Endodermal cell (in vitro differentiated cells): ENCODE data around the gene PMM2. TPM values are rescaled to one million over a fixed set of nuclear protein-coding genes. Genes with fewer than 3 reads are reported as not detected.
A peak's percentile ranks its signal among the peaks of the same experiment; 100 is the strongest.

Source experiments
- DNase-seq: peaks from one replicate; pipeline ENCODE4 v3.0.0-alpha.2; 2017
- H3K27ac ChIP-seq: 2 replicates; pipeline ENCODE4 v1.5.1; 2013; ENCODE audit warnings: mild to moderate bottlenecking, low read depth, low read length, moderate library complexity
- H3K27me3 ChIP-seq: 2 replicates; pipeline ENCODE4 v1.6.1; 2013; ENCODE audit warnings: mild to moderate bottlenecking, low read length, moderate library complexity; ENCODE audit not compliant: insufficient read depth, control insufficient read depth, poor library complexity, severe bottlenecking
- H3K36me3 ChIP-seq: 2 replicates; pipeline ENCODE4 v1.7.0; 2013; ENCODE audit warnings: mild to moderate bottlenecking, low read length, moderate library complexity; ENCODE audit not compliant: control insufficient read depth, insufficient read depth
- H3K4me1 ChIP-seq: one replicate; pipeline ENCODE4 v1.7.0; 2013; ENCODE audit warnings: low read length; ENCODE audit not compliant: control insufficient read depth, insufficient read depth
- H3K4me3 ChIP-seq: 2 replicates; pipeline ENCODE4 v1.5.1; 2013; ENCODE audit warnings: mild to moderate bottlenecking, low read length, moderate library complexity
- H3K9ac ChIP-seq: 2 replicates; pipeline ENCODE4 v1.6.1; 2013; ENCODE audit warnings: mild to moderate bottlenecking, low read length, moderate library complexity; ENCODE audit not compliant: poor library complexity, severe bottlenecking; ENCODE audit errors: extremely low read depth
- H3K9me3 ChIP-seq: 2 replicates; pipeline ENCODE4 v1.6.1; 2013; ENCODE audit warnings: mild to moderate bottlenecking, low read length, moderate library complexity; ENCODE audit not compliant: control insufficient read depth
- H3K27ac Mint-ChIP-seq: 2 replicates; pipeline ENCODE4 v1.8.0; 2020; ENCODE audit warnings: mixed read lengths
- H3K27me3 Mint-ChIP-seq: 2 replicates; pipeline ENCODE4 v1.8.0; 2021; ENCODE audit warnings: mild to moderate bottlenecking, mixed read lengths; ENCODE audit not compliant: insufficient read depth
- H3K36me3 Mint-ChIP-seq: 2 replicates; pipeline ENCODE4 v1.8.0; 2020; ENCODE audit warnings: low read depth, mixed read lengths
- H3K4me1 Mint-ChIP-seq: 2 replicates; pipeline ENCODE4 v1.8.0; 2020; ENCODE audit warnings: mixed read lengths
- H3K4me3 Mint-ChIP-seq: 2 replicates; pipeline ENCODE4 v1.8.0; 2020; ENCODE audit warnings: mild to moderate bottlenecking, moderate library complexity, mixed read lengths
- H3K9me3 Mint-ChIP-seq: 2 replicates; pipeline ENCODE4 v1.8.0; 2020; ENCODE audit warnings: mild to moderate bottlenecking, mixed read lengths
- WGBS, 2 experiments: methylation state at CpG; one replicate each; pipeline versions ENCODE4 v1.1.5 to v1.1.7; 2013; ENCODE audit warnings: missing lambda C conversion rate in 2 of 2, mixed read lengths in 1 of 2; ENCODE audit not compliant: insufficient coverage in 1 of 2, insufficient read length in 1 of 2; 5-methylcytosine and 5-hydroxymethylcytosine counted together
- total RNA-seq, 2 donors: library from RNA; stranded (reverse); fragmentation: NEBNext Ultra II Directional in 1 of 2; extraction: Animal tissue kit (Norgen Biotek cat#: 25700) in 1 of 2; gene quantifications; 2 replicates in 1 of 2; 3 replicates in 1 of 2; pipeline ENCODE4 v1.2.1, GENCODE V29; 2021
- TF ChIP-seq, protein P1 (sequence below): fragments of 200-600 bp; sonication (generic); conservative IDR thresholded peaks from 2 replicates; pipeline ENCODE4 v1.5.0; 2021; ENCODE audit warnings: antibody characterized with exemption, mild to moderate bottlenecking

PMM2 gene
- total RNA-seq, 2 donors from 2014 or later, result 47.6 to 48.2 TPM

- no peak overlapping the region for H3K9ac ChIP-seq
- H3K4me3 ChIP-seq, result no peak overlapping the region
- H3K4me1 ChIP-seq, result peaks cover 11% of the 10 kb centered on the region
- H3K36me3 Mint-ChIP-seq, result peaks cover 77% of the 10 kb centered on the region
- H3K9me3 ChIP-seq, result no peaks in the 10 kb centered on the region
- peaks cover 19% of the 10 kb centered on the region for H3K4me1 Mint-ChIP-seq
- H3K9me3 Mint-ChIP-seq, result no peaks in the 10 kb centered on the region
- H3K27me3 Mint-ChIP-seq, result no peaks in the 10 kb centered on the region
- 93 to 95% methylated on average over 23 to 31 of the region's 31 CpGs for WGBS, 2 experiments
- no peak overlapping the region for H3K27ac Mint-ChIP-seq
- H3K4me3 Mint-ChIP-seq, result no peak overlapping the region
- no peak for DNase-seq
- H3K27me3 ChIP-seq, result no peaks in the 10 kb centered on the region
- no peak overlapping the region for H3K27ac ChIP-seq
- TF ChIP-seq, protein P1, sequence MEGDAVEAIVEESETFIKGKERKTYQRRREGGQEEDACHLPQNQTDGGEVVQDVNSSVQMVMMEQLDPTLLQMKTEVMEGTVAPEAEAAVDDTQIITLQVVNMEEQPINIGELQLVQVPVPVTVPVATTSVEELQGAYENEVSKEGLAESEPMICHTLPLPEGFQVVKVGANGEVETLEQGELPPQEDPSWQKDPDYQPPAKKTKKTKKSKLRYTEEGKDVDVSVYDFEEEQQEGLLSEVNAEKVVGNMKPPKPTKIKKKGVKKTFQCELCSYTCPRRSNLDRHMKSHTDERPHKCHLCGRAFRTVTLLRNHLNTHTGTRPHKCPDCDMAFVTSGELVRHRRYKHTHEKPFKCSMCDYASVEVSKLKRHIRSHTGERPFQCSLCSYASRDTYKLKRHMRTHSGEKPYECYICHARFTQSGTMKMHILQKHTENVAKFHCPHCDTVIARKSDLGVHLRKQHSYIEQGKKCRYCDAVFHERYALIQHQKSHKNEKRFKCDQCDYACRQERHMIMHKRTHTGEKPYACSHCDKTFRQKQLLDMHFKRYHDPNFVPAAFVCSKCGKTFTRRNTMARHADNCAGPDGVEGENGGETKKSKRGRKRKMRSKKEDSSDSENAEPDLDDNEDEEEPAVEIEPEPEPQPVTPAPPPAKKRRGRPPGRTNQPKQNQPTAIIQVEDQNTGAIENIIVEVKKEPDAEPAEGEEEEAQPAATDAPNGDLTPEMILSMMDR, result no peak
- peaks cover 70% of the 10 kb centered on the region for H3K36me3 ChIP-seq
Measured at GRCh38 chr16:8858994-8859912, 61.6 kb downstream of the PMM2 start.

DNA sequence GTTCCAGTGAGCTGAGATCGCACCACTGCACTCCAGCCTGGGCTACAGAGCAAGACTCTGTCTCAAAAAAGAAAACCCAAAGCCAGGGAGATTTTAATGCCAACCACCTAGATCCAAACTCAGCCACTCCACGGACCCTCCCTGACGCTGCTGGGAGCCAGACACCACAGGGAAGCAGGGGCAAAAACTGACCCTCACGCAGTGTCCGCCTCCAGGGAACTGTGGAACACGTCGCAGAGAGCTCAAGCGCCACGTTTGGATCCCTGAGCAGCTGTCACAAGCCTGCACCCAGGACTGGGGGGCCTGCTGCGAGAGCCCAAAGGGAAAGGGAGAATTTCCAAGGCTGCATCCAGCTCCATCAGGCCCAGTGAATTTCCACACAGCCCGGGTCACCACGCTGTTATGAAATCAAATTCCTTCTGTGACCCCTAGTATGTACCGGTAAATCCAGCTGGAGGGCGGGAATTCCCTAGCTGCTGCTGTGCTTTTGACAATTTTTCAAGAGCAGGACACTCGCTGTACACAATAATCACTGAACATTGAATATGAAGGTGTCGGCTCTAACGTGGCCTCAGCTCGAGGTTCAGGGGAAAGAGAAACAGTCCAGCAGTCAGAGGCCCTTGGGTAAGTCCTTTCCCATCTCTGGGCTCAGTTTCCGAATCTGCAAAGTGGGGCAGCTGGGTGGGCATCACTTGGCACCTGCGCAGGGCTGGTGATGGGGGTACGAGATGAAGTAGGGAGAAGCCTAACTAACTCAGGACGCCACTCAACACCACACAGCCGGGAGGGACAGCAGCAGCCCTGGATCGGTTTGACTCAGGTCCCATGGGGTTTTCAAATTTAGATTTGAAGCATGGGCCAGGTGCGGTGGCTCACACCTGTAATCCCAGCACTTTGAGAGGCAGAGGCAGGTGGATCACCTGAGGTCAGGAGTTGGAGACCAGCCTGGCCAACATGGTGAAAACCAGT is 62.6 kb downstream of the PMM2 start:
- TF ChIP-seq, protein P1, result no peak
- Histone ChIP-seq H3K36me3 (peaks cover 70% of the 10 kb centered on the region), H3K9ac (no peak overlapping the region), H3K27me3 (no peaks in the 10 kb centered on the region), H3K4me3 (no peak overlapping the region), H3K27ac (no peak overlapping the region), H3K9me3 (no peaks in the 10 kb centered on the region), H3K4me1 (peaks cover 20% of the 10 kb centered on the region)
- peak overlapping the region; percentile 39 for H3K27ac Mint-ChIP-seq
- 86 to 88% methylated on average over 22 to 25 of the region's 25 CpGs for WGBS, 2 experiments
- H3K27me3 Mint-ChIP-seq, result no peaks in the 10 kb centered on the region
- no peaks in the 10 kb centered on the region for H3K9me3 Mint-ChIP-seq
- no peak overlapping the region for H3K4me3 Mint-ChIP-seq
- peaks cover 21% of the 10 kb centered on the region for H3K4me1 Mint-ChIP-seq
- DNase-seq, result no peak
- H3K36me3 Mint-ChIP-seq, result peaks cover 70% of the 10 kb centered on the region

- DNase-seq, result no peak
- 90 to 93% methylated on average over 8 to 13 of the region's 14 CpGs for WGBS, 2 experiments
Measured at GRCh38 chr16:8861563-8862308, 64.1 kb downstream of the PMM2 start.

More at GRCh38 chr16:8861563-8862308, 64.1 kb downstream of the PMM2 start:
- Histone ChIP-seq H3K27me3 (no peaks in the 10 kb centered on the region), H3K4me1 (peaks cover 26% of the 10 kb centered on the region), H3K9me3 (no peaks in the 10 kb centered on the region), H3K36me3 (peaks cover 62% of the 10 kb centered on the region), H3K27ac (no peak overlapping the region), H3K9ac (no peak overlapping the region), H3K4me3 (no peak overlapping the region)
- no peaks in the 10 kb centered on the region for H3K27me3 Mint-ChIP-seq
- no peak overlapping the region for H3K27ac Mint-ChIP-seq
- no peak overlapping the region for H3K4me3 Mint-ChIP-seq
- no peaks in the 10 kb centered on the region for H3K9me3 Mint-ChIP-seq
- TF ChIP-seq, protein P1, result no peak
- peaks cover 55% of the 10 kb centered on the region for H3K36me3 Mint-ChIP-seq
- peaks cover 32% of the 10 kb centered on the region for H3K4me1 Mint-ChIP-seq
